SU-DHL-6 (cell line): Measurements from ENCODE around the gene MED12L.

ENCODE experiments used
- H2AFZ ChIP-seq: fragments of 200-600 bp; sonication (generic); 2 replicates; pipeline ENCODE4 v1.6.1; 2014; ENCODE audit warnings: low read depth, mild to moderate bottlenecking, moderate library complexity, mixed read lengths, antibody characterized with exemption, low read length; ENCODE audit not compliant: severe bottlenecking
- H3F3A ChIP-seq: fragments of 200-600 bp; shearing (Covaris generic); 2 replicates; pipeline ENCODE4 v1.6.0; 2016; ENCODE audit warnings: antibody characterized with exemption, mild to moderate bottlenecking; ENCODE audit not compliant: insufficient read depth
- H3K27ac ChIP-seq: fragments of 200-600 bp; sonication (generic); 2 replicates; pipeline ENCODE4 v1.5.1; 2016; ENCODE audit warnings: low read depth, mild to moderate bottlenecking, low read length, moderate library complexity, mixed read lengths
- H3K27me3 ChIP-seq: fragments of 200-600 bp; sonication (generic), shearing (Covaris generic); 2 replicates; pipeline ENCODE4 v1.6.0; 2014; ENCODE audit warnings: mild to moderate bottlenecking, low read length
- H3K36me3 ChIP-seq: fragments of 200-600 bp; sonication (generic); 2 replicates; pipeline ENCODE4 v1.6.1; 2014; ENCODE audit warnings: mild to moderate bottlenecking, low read length, mixed read lengths
- H3K4me2 ChIP-seq: fragments of 300-600, 200-600 bp; shearing (Covaris generic), sonication (generic); 2 replicates; pipeline ENCODE4 v1.6.0; 2014; ENCODE audit warnings: low read length, low read depth, mild to moderate bottlenecking; ENCODE audit not compliant: poor library complexity, severe bottlenecking
- H3K4me3 ChIP-seq: fragments of 200-600 bp; sonication (generic); 2 replicates; pipeline ENCODE4 v1.5.1; 2014; ENCODE audit warnings: antibody characterized with exemption, low read length, mild to moderate bottlenecking, mixed read lengths; ENCODE audit not compliant: insufficient read depth, poor library complexity, severe bottlenecking
- H3K79me2 ChIP-seq: fragments of 200-600 bp; sonication (generic); 2 replicates; pipeline ENCODE4 v1.6.1; 2014; ENCODE audit warnings: mild to moderate bottlenecking, low read length, moderate library complexity; ENCODE audit not compliant: insufficient read depth
- H3K9ac ChIP-seq: fragments of 200-600 bp; sonication (generic); 2 replicates; pipeline ENCODE4 v1.7.0; 2014; ENCODE audit warnings: mild to moderate bottlenecking, low read length
- H3K9me2 ChIP-seq: fragments of 200-600 bp; sonication (generic); replicated peaks from 2 replicates; pipeline ENCODE4 v1.6.1; 2014; ENCODE audit warnings: low read length; ENCODE audit not compliant: insufficient read depth
- H3K9me3 ChIP-seq: fragments of 200-600 bp; sonication (generic); 2 replicates; pipeline ENCODE4 v1.6.1; 2014; ENCODE audit warnings: low read length, mixed read lengths; ENCODE audit not compliant: insufficient read depth
- H4K20me1 ChIP-seq: fragments of 200-600 bp; sonication (generic); 2 replicates; pipeline ENCODE4 v1.6.1; 2014; ENCODE audit warnings: low read depth, mild to moderate bottlenecking, antibody characterized with exemption, low read length, moderate library complexity, mixed read lengths
- EZH2phosphoT487 ChIP-seq: fragments of 200-600 bp; sonication (generic), shearing (Covaris generic); conservative IDR thresholded peaks from 2 replicates; pipeline ENCODE4 v1.6.1; 2018; ENCODE audit warnings: mild to moderate bottlenecking, antibody characterized with exemption, low read length, moderate library complexity, mixed read lengths
- TF ChIP-seq, protein P1 (sequence below): fragments of 200-600 bp; sonication (generic); IDR thresholded peaks from one replicate; pipeline ENCODE4 v1.5.1; 2017; ENCODE audit warnings: antibody characterized with exemption, mild to moderate bottlenecking, low read length, moderate library complexity; ENCODE audit not compliant: insufficient read depth, poor library complexity, severe bottlenecking

The MED12L gene

DNA sequence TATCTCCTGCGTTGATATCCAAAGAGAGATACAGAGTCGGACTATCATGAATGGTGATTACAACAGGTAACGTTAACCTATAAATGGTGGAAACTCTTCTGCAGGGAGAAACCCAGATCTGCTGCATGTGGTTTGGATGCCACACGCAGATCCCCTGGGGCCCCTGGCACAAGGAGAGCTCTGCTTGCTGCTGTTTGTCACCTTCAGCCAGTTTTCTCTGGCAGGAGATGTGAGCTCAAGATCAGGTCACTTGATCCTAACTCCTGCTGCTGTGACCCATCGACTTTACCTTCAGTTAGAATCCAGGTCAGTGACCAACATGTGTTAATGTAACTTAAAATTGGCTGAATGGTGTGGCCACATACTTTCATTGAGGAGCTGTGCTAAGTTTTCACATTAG lies 141.4 kb downstream of the MED12L start:
- Histone ChIP-seq H3K27ac (no peak overlapping the region), H2AFZ (no peak overlapping the region)

GRCh38 chr3:151227266-151227806 lies 141.9 kb downstream of the MED12L start:
- TF ChIP-seq, protein P1, sequence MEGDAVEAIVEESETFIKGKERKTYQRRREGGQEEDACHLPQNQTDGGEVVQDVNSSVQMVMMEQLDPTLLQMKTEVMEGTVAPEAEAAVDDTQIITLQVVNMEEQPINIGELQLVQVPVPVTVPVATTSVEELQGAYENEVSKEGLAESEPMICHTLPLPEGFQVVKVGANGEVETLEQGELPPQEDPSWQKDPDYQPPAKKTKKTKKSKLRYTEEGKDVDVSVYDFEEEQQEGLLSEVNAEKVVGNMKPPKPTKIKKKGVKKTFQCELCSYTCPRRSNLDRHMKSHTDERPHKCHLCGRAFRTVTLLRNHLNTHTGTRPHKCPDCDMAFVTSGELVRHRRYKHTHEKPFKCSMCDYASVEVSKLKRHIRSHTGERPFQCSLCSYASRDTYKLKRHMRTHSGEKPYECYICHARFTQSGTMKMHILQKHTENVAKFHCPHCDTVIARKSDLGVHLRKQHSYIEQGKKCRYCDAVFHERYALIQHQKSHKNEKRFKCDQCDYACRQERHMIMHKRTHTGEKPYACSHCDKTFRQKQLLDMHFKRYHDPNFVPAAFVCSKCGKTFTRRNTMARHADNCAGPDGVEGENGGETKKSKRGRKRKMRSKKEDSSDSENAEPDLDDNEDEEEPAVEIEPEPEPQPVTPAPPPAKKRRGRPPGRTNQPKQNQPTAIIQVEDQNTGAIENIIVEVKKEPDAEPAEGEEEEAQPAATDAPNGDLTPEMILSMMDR = no peak
- no peak for TF ChIP-seq EZH2phosphoT487
- Histone ChIP-seq H4K20me1 (no peaks in the 10 kb centered on the region), H3K36me3 (no peaks in the 10 kb centered on the region), H3K4me2 (no peak overlapping the region), H3K79me2 (no peaks in the 10 kb centered on the region), H3K9me3 (no peaks in the 10 kb centered on the region), H2AFZ (no peak overlapping the region), H3K9me2 (no peaks in the 10 kb centered on the region), H3K9ac (no peak overlapping the region), H3K27me3 (no peaks in the 10 kb centered on the region), H3K4me3 (no peak overlapping the region), H3K27ac (no peak overlapping the region), H3F3A (no peaks in the 10 kb centered on the region)

More for the DNA sequence above, 141.4 kb downstream of the MED12L start:
- no peaks in the 10 kb centered on the region for H3K27me3 ChIP-seq
- H4K20me1 ChIP-seq = no peaks in the 10 kb centered on the region
- no peaks in the 10 kb centered on the region for H3K36me3 ChIP-seq
- H3K9ac ChIP-seq = no peak overlapping the region
- TF ChIP-seq EZH2phosphoT487 = no peak
- TF ChIP-seq, protein P1 = no peak
- H3K9me3 ChIP-seq = no peaks in the 10 kb centered on the region
- no peaks in the 10 kb centered on the region for H3K79me2 ChIP-seq
- no peaks in the 10 kb centered on the region for H3F3A ChIP-seq
- no peak overlapping the region for H3K4me3 ChIP-seq
- H3K9me2 ChIP-seq = no peaks in the 10 kb centered on the region
- H3K4me2 ChIP-seq = no peak overlapping the region

DNA sequence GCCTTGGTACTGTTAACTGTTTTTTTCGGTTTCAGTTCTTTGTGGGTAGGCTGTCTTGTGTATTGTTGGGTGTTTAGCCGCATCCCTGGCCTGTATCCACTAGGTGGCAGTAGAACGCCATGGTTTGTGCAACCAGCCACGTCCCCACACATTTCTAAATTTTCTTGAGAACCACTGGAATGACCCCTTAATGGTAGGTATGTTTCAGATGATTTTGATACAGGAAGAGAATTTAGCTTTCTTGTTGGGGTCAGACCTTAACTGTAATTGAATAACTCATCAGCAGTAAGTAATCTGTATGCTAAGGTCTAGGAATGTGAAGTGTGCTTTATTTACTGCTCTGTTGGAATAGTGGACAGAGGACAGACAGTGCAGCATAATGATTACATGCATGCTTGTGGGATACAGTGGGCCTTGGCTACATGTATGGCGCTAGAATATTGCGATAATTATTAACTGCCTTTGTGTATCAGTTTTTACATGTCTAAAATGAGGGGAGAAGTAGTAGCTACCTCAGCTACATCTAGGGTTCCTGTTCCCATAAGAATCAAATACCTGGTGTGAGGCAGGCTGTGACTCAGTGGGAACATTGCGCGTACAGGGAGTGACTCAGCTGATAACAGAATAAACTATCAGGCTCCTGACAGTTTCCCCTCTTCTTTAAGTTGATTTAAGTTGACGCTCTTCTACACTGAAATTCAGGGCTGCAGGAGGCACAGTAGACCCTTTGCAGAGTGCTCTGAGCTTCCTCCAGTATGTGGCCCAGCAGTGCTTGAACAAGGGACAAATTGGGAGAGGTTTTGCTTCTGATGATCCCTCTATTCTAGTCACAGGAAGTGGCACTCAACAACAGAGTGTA lies 142.6 kb downstream of the MED12L start:
- no peaks in the 10 kb centered on the region for H3F3A ChIP-seq
- H3K9ac ChIP-seq = no peak overlapping the region
- H3K4me3 ChIP-seq = no peak overlapping the region
- no peaks in the 10 kb centered on the region for H3K9me3 ChIP-seq
- no peaks in the 10 kb centered on the region for H4K20me1 ChIP-seq
- TF ChIP-seq, protein P1 = peak; percentile 84
- no peak for TF ChIP-seq EZH2phosphoT487
- no peak overlapping the region for H3K4me2 ChIP-seq
- H3K36me3 ChIP-seq = no peaks in the 10 kb centered on the region
- H3K79me2 ChIP-seq = no peaks in the 10 kb centered on the region
- no peaks in the 10 kb centered on the region for H3K9me2 ChIP-seq
- H3K27ac ChIP-seq = no peak overlapping the region
- no peak overlapping the region for H2AFZ ChIP-seq
- no peaks in the 10 kb centered on the region for H3K27me3 ChIP-seq
